H1 (cell line): Measurements from ENCODE around the gene PC. TPM values are rescaled to one million over a fixed set of nuclear protein-coding genes. Genes with fewer than 3 reads are reported as not detected.

Experiments
- CTCF ChIA-PET: fragments of 300-600 bp; sonication (Branson Sonifier 250); formaldehyde crosslinking; loops from one replicate; lab custom pipeline; 2021; ENCODE audit not compliant: partially characterized antibody; lab: Charles Lee
- POLR2A ChIA-PET: fragments of 300-600 bp; sonication (Branson Sonifier 250); formaldehyde crosslinking; loops from one replicate; lab custom pipeline; 2021; ENCODE audit warnings: inconsistent platforms; ENCODE audit not compliant: partially characterized antibody; lab: Charles Lee
- DNase-seq, 2 experiments: peaks; one replicate each; pipeline versions ENCODE4 v3.0.0 to v3.0.0-alpha.2; 2010 to 2022; ENCODE audit warnings: low spot score in 2 of 2, low read depth in 1 of 2, mixed read lengths in 1 of 2
- FAIRE-seq: peaks from 2 replicates; lab custom pipeline; 2011; peaks lifted over from hg19 to GRCh38; lab: Jason Lieb, UNC
- H2AFZ ChIP-seq: 2 replicates; pipeline ENCODE4 v1.8.1; 2012; ENCODE audit warnings: low read length, inconsistent platforms
- H2AK5ac ChIP-seq: 2 replicates; pipeline ENCODE4 v1.6.1; 2013; ENCODE audit warnings: low read depth, low read length
- H2BK120ac ChIP-seq: replicated peaks from 2 replicates; pipeline ENCODE3; 2013; ENCODE audit warnings: low read depth, low read length, inconsistent platforms
- H2BK12ac ChIP-seq: 2 replicates; pipeline ENCODE4 v1.6.1; 2013; ENCODE audit warnings: low read depth, low read length
- H2BK15ac ChIP-seq: 2 replicates; pipeline ENCODE4 v1.6.1; 2013; ENCODE audit warnings: low read length
- H2BK20ac ChIP-seq: 2 replicates; pipeline ENCODE4 v1.6.1; 2013; ENCODE audit warnings: low read length
- H2BK5ac ChIP-seq: 2 replicates; pipeline ENCODE4 v1.6.1; 2013; ENCODE audit warnings: low read depth, low read length
- H3K14ac ChIP-seq: 2 replicates; pipeline ENCODE4 v1.6.1; 2013; ENCODE audit warnings: inconsistent platforms; ENCODE audit not compliant: insufficient read length
- H3K18ac ChIP-seq: 2 replicates; pipeline ENCODE4 v1.6.1; 2013; ENCODE audit warnings: low read length; ENCODE audit errors: extremely low read depth
- H3K23ac ChIP-seq: 2 replicates; pipeline ENCODE4 v1.6.1; 2013; ENCODE audit warnings: inconsistent platforms; ENCODE audit not compliant: insufficient read length
- H3K23me2 ChIP-seq: 2 replicates; pipeline ENCODE4 v1.6.1; 2013; ENCODE audit warnings: low read depth, low read length
- H3K27ac ChIP-seq: 2 replicates; pipeline ENCODE4 v1.6.1; 2011; ENCODE audit warnings: low read depth, low read length, inconsistent platforms
- H3K27me3 ChIP-seq, 4 experiments: replicated peaks in 1 of 4; 1 replicate in 1 of 4; 2 replicates in 3 of 4; pipeline versions ENCODE4 v1.6.1 to v1.8.1; 2011 to 2013; ENCODE audit warnings: low read length in 3 of 4, mild to moderate bottlenecking in 3 of 4, inconsistent platforms in 2 of 4, mixed read lengths in 2 of 4, moderate library complexity in 1 of 4; ENCODE audit not compliant: control insufficient read depth in 3 of 4, insufficient read depth in 3 of 4; ENCODE audit errors: extremely low read depth in 1 of 4
- H3K36me3 ChIP-seq, 4 experiments: 2 replicates each; pipeline versions ENCODE4 v1.6.1 to v1.8.1; 2011 to 2013; ENCODE audit warnings: mild to moderate bottlenecking in 4 of 4, low read length in 3 of 4, moderate library complexity in 2 of 4, control low read depth in 1 of 4, inconsistent platforms in 1 of 4; ENCODE audit not compliant: insufficient read depth in 4 of 4, control insufficient read depth in 2 of 4
- H3K4ac ChIP-seq: replicated peaks from 2 replicates; pipeline ENCODE3; 2013; ENCODE audit warnings: low read length, low read depth, mixed read lengths, inconsistent platforms; ENCODE audit not compliant: insufficient read length
- H3K4me1 ChIP-seq, 4 experiments: replicated peaks in 1 of 4; 1 replicate in 1 of 4; 2 replicates in 3 of 4; pipeline versions ENCODE4 v1.6.1 to v1.8.1; 2011 to 2013; ENCODE audit warnings: low read length in 3 of 4, inconsistent platforms in 2 of 4, mixed read lengths in 1 of 4; ENCODE audit not compliant: insufficient read depth in 4 of 4, control insufficient read depth in 3 of 4
- H3K4me2 ChIP-seq, 2 experiments: 2 replicates each; pipeline versions ENCODE4 v1.6.1 to v1.8.1; 2011 to 2013; ENCODE audit warnings: low read depth in 2 of 2, low read length in 2 of 2, control low read depth in 1 of 2, inconsistent platforms in 1 of 2, mild to moderate bottlenecking in 1 of 2; ENCODE audit not compliant: insufficient read depth in 1 of 2
- H3K4me3 ChIP-seq, 4 experiments: fragments of 200-600, 300-600 bp in 1 of 4; sonication (generic), shearing (Covaris generic), sonication (Bioruptor Twin) in 1 of 4; 2 replicates each; pipeline versions ENCODE4 v1.5.1 to v1.8.1; 2011 to 2016; ENCODE audit warnings: low read length in 4 of 4, low read depth in 3 of 4, control low read depth in 2 of 4, inconsistent platforms in 2 of 4, mild to moderate bottlenecking in 2 of 4, mixed read lengths in 1 of 4, moderate library complexity in 1 of 4; ENCODE audit not compliant: insufficient read depth in 2 of 4; ENCODE audit errors: extremely low read depth in 1 of 4
- H3K56ac ChIP-seq: replicated peaks from 2 replicates; pipeline ENCODE3; 2013; ENCODE audit warnings: low read depth, mild to moderate bottlenecking, mixed read lengths, low read length, inconsistent platforms; ENCODE audit not compliant: insufficient read length
- H3K79me1 ChIP-seq: 2 replicates; pipeline ENCODE4 v1.6.1; 2013; ENCODE audit warnings: low read depth, low read length, control low read depth
- H3K79me2 ChIP-seq, 2 experiments: 2 replicates each; pipeline versions ENCODE4 v1.6.1 to v1.8.1; 2012 to 2013; ENCODE audit warnings: low read length in 2 of 2, mild to moderate bottlenecking in 2 of 2, inconsistent platforms in 1 of 2; ENCODE audit not compliant: insufficient read depth in 2 of 2, control insufficient read depth in 1 of 2
- H3K9ac ChIP-seq, 4 experiments: replicated peaks in 1 of 4; 1 replicate in 1 of 4; 2 replicates in 3 of 4; pipeline versions ENCODE4 v1.6.1 to v1.8.1; 2011 to 2013; ENCODE audit warnings: low read depth in 3 of 4, low read length in 3 of 4, control low read depth in 2 of 4, mild to moderate bottlenecking in 2 of 4, moderate library complexity in 2 of 4, inconsistent platforms in 1 of 4; ENCODE audit errors: extremely low read depth in 1 of 4
- H3K9me3 ChIP-seq, 2 experiments: 2 replicates each; pipeline versions ENCODE4 v1.6.1 to v1.8.1; 2012 to 2013; ENCODE audit warnings: mild to moderate bottlenecking in 2 of 2, moderate library complexity in 2 of 2, control low read depth in 1 of 2, inconsistent platforms in 1 of 2, low read depth in 1 of 2, low read length in 1 of 2, mixed read lengths in 1 of 2; ENCODE audit not compliant: insufficient read depth in 2 of 2
- H4K20me1 ChIP-seq, 2 experiments: replicated peaks in 1 of 2; 2 replicates each; pipeline versions ENCODE3 to v1.8.1; 2011 to 2013; ENCODE audit warnings: inconsistent platforms in 2 of 2, low read length in 2 of 2, mild to moderate bottlenecking in 1 of 2; ENCODE audit not compliant: insufficient read depth in 2 of 2, control insufficient read depth in 1 of 2
- H4K5ac ChIP-seq: 2 replicates; pipeline ENCODE4 v1.6.1; 2013; ENCODE audit warnings: low read length, low read depth, mixed read lengths, inconsistent platforms; ENCODE audit not compliant: insufficient read length
- H4K8ac ChIP-seq: 2 replicates; pipeline ENCODE4 v1.8.0; 2013; ENCODE audit warnings: mild to moderate bottlenecking, moderate library complexity, low read length, inconsistent platforms; ENCODE audit not compliant: insufficient read depth; ENCODE audit errors: extremely low read depth
- H4K91ac ChIP-seq: replicated peaks from 2 replicates; pipeline ENCODE3; 2013; ENCODE audit warnings: low read length, mixed read lengths, inconsistent platforms; ENCODE audit not compliant: insufficient read length
- ATF3 ChIP-seq: IDR thresholded peaks from 2 replicates; pipeline ENCODE4 v1.6.1; 2011; ENCODE audit warnings: low read depth, mild to moderate bottlenecking, low read length; ENCODE audit not compliant: insufficient read depth
- CREB1 ChIP-seq: IDR thresholded peaks from 2 replicates; pipeline ENCODE4 v1.6.1; 2012; ENCODE audit warnings: inconsistent platforms
- KDM4A ChIP-seq: IDR thresholded peaks from one replicate; pipeline ENCODE4 v1.7.1; 2012; ENCODE audit warnings: low read depth, mild to moderate bottlenecking, moderate library complexity, low read length, inconsistent platforms; ENCODE audit not compliant: severe bottlenecking
- PHF8 ChIP-seq: fragments of 200-600 bp; sonication (generic); conservative IDR thresholded peaks from 2 replicates; pipeline ENCODE4 v1.7.1; 2012; ENCODE audit warnings: low read depth, mild to moderate bottlenecking, inconsistent platforms, low read length, moderate library complexity
- TAF1 ChIP-seq: IDR thresholded peaks from 2 replicates; pipeline ENCODE4 v1.6.1; 2011; ENCODE audit warnings: mild to moderate bottlenecking, low read depth, low read length
- YY1 ChIP-seq: IDR thresholded peaks from 2 replicates; pipeline ENCODE4 v1.6.1; 2011; ENCODE audit warnings: low read depth, mild to moderate bottlenecking, low read length
- WGBS, 2 experiments: shearing (Covaris generic) in 1 of 2; methylation state at CpG; one replicate each; pipeline versions ENCODE4 v1.1.6 to v1.1.7; 2013 to 2015; ENCODE audit warnings: low lambda C conversion rate in 2 of 2, mixed read lengths in 2 of 2, inconsistent platforms in 1 of 2, low coverage in 1 of 2, missing lambda C conversion rate in 1 of 2; ENCODE audit not compliant: insufficient replicate concordance in 2 of 2, insufficient coverage in 1 of 2, insufficient read length in 1 of 2; ENCODE audit errors: extremely low coverage in 1 of 2, missing lambda C conversion rate in 1 of 2; 5-methylcytosine and 5-hydroxymethylcytosine counted together
- polyA plus RNA-seq, 7 experiments: library from polyadenylated mRNA; depleted of rRNA in 3 of 7; stranded (reverse) in 5 of 7; unstranded in 2 of 7; fragments of >200 nt in 5 of 7; fragments of 200-250 nt in 2 of 7; gene quantifications; 1 replicate in 5 of 7; 2 replicates in 1 of 7; 4 replicates in 1 of 7; pipeline versions ENCODE4 v1.2.1 to v1.2.3, GENCODE V29; 2011 to 2013; ENCODE audit warnings: missing spikeins in 2 of 7, mixed read lengths in 2 of 7
- total RNA-seq: library from RNA; stranded (reverse); fragmentation: NEBNext Ultra II Directional; extraction: Animal tissue kit (Norgen Biotek cat#: 25700); gene quantifications from 2 replicates; pipeline ENCODE4 v1.2.1, GENCODE V29; 2021

PC gene
- total and polyA plus RNA-seq, 2 of the 8 experiments (the other 6 are each of a cell fraction or from before 2014, with no cell fraction given), result 11.5 to 27.5 TPM

GRCh38 chr11:66852466-66853241, 105.5 kb downstream of the PC start:
- 88% methylated on average over 21 of the region's 26 CpGs; no CpG with 5 or more reads in 1 of the 2 experiments for WGBS, 2 experiments
- H3K4me2 ChIP-seq, result no peak overlapping the region
- no peak for DNase-seq
- H2BK120ac ChIP-seq, result no peak overlapping the region
- peaks cover 5 to 16% (median 7%) of the 10 kb centered on the region in 4 experiments for H3K4me1 ChIP-seq
- H2BK20ac ChIP-seq, result no peak overlapping the region
- no peak overlapping the region for H4K5ac ChIP-seq
- peaks cover 8% of the 10 kb centered on the region for H3K23me2 ChIP-seq
- no peak overlapping the region for H3K14ac ChIP-seq
- H3K18ac ChIP-seq, result no peak overlapping the region
- POLR2A ChIA-PET, result interaction anchor here (1.2 to 5.4 kb wide), 5 partner anchors 9 to 170 kb away, joined by 3 to 53 read pairs (median 7); partner anchors contain the start of genes RCE1 and SYT12
- H3K27ac ChIP-seq, result no peak overlapping the region
- no peaks in the 10 kb centered on the region for H4K20me1 ChIP-seq
- H3K79me1 ChIP-seq, result no peaks in the 10 kb centered on the region
- H3K9me3 ChIP-seq, result no peaks in the 10 kb centered on the region
- peaks cover 0 to 3% (median 1%) of the 10 kb centered on the region in 4 experiments; a peak in 1 of 8 replicates for H3K36me3 ChIP-seq
- no peak for FAIRE-seq
- H2BK5ac ChIP-seq, result no peak overlapping the region
- no peak overlapping the region; the same call in 1 of the 2 replicates for H4K8ac ChIP-seq
- H3K56ac ChIP-seq, result no peak overlapping the region
- H4K91ac ChIP-seq, result no peak overlapping the region
- no peak for TF ChIP-seq ATF3
- TF ChIP-seq TAF1, result no peak
- TF ChIP-seq CREB1, result no peak
- TF ChIP-seq KDM4A, result no peak
- no peak for TF ChIP-seq PHF8
- TF ChIP-seq YY1, result no peak
- no peak overlapping the region for H2AFZ ChIP-seq
- no peak overlapping the region for H2BK15ac ChIP-seq
- H3K9ac ChIP-seq, result no peak overlapping the region
- no peak overlapping the region for H2AK5ac ChIP-seq
- peak overlapping the region; percentile 17; the same call in 1 of the 2 replicates for H2BK12ac ChIP-seq
- no peak overlapping the region for H3K4ac ChIP-seq
- no peak overlapping the region for H3K23ac ChIP-seq
- H3K27me3 ChIP-seq, result no peaks in the 10 kb centered on the region
- H3K79me2 ChIP-seq, result no peaks in the 10 kb centered on the region
- no peak overlapping the region for H3K4me3 ChIP-seq
- CTCF ChIA-PET, result interaction anchor here (0.6 to 6.3 kb wide), 37 partner anchors 9 to 1335 kb away, joined by 3 to 72 read pairs (median 4); partner anchors contain the start of genes C11orf86, PELI3 and RCE1
